GM12878 (cell line): ENCODE data around the gene DISC1.

Source experiments
- EP300 ChIP-seq, 2 experiments: fragments of 150-350 bp in 1 of 2; IDR thresholded peaks; 2 replicates each; pipeline ENCODE4 v1.6.1; 2011 to 2012; ENCODE audit warnings: low read depth in 2 of 2, low read length in 2 of 2, borderline replicate concordance in 1 of 2, improper control_type of control experiment in 1 of 2, inconsistent platforms in 1 of 2; ENCODE audit not compliant: control insufficient read depth in 1 of 2
- MTA2 ChIP-seq: fragments of 450-650 bp; IDR thresholded peaks from 2 replicates; pipeline ENCODE4 v1.6.1; 2016; ENCODE audit warnings: low read depth, mild to moderate bottlenecking, moderate library complexity
- NFIC ChIP-seq: IDR thresholded peaks from 2 replicates; pipeline ENCODE4 v1.6.1; 2012; ENCODE audit warnings: low read depth, mild to moderate bottlenecking, inconsistent platforms, low read length, moderate library complexity
- SP1 ChIP-seq: IDR thresholded peaks from one replicate; pipeline ENCODE4 v1.6.1; 2011; ENCODE audit warnings: low read depth, low read length
- ZNF217 ChIP-seq: fragments of 450-650 bp; IDR thresholded peaks from 2 replicates; pipeline ENCODE4 v1.6.1; 2017; ENCODE audit warnings: antibody characterized with exemption, mild to moderate bottlenecking
- TF ChIP-seq, protein P1 (sequence below), 3 experiments: IDR thresholded peaks in 2 of 3; conservative IDR thresholded peaks in 1 of 3; 2 replicates each; pipeline ENCODE4 v1.5.1; 2011; ENCODE audit warnings: low read depth in 3 of 3, low read length in 3 of 3, mild to moderate bottlenecking in 3 of 3, control low read depth in 2 of 3, moderate library complexity in 2 of 3, inconsistent platforms in 1 of 3, mixed read lengths in 1 of 3; ENCODE audit not compliant: control insufficient read depth in 2 of 3, insufficient read depth in 1 of 3; ENCODE audit errors: extremely low read depth in 1 of 3
- TF ChIP-seq, protein P2 (sequence below): IDR thresholded peaks from 2 replicates; pipeline ENCODE4 v1.6.1; 2012; ENCODE audit warnings: mild to moderate bottlenecking, low read depth, low read length

GRCh38 chr1:231714440-231714839 lies 87.8 kb downstream of the DISC1 start:
- TF ChIP-seq, protein P1, sequence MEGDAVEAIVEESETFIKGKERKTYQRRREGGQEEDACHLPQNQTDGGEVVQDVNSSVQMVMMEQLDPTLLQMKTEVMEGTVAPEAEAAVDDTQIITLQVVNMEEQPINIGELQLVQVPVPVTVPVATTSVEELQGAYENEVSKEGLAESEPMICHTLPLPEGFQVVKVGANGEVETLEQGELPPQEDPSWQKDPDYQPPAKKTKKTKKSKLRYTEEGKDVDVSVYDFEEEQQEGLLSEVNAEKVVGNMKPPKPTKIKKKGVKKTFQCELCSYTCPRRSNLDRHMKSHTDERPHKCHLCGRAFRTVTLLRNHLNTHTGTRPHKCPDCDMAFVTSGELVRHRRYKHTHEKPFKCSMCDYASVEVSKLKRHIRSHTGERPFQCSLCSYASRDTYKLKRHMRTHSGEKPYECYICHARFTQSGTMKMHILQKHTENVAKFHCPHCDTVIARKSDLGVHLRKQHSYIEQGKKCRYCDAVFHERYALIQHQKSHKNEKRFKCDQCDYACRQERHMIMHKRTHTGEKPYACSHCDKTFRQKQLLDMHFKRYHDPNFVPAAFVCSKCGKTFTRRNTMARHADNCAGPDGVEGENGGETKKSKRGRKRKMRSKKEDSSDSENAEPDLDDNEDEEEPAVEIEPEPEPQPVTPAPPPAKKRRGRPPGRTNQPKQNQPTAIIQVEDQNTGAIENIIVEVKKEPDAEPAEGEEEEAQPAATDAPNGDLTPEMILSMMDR (IDR thresholded peaks at IDR 0.05 in 2 of 3, conservative IDR thresholded peaks at IDR 0.05 in 1 of 3; ENCODE audit: control insufficient read depth in 2 of 3, extremely low read depth in 1 of 3, insufficient read depth in 1 of 3, low read depth in 3 of 3, low read length in 3 of 3): no peak
- TF ChIP-seq MTA2 (no peak), NFIC (no peak), SP1 (no peak), EP300 (IDR thresholded peaks at IDR 0.05; ENCODE audit: borderline replicate concordance in 1 of 2, control insufficient read depth in 1 of 2, low read depth in 2 of 2, low read length in 2 of 2) (no peak), ZNF217 (no peak)
- TF ChIP-seq, protein P2, sequence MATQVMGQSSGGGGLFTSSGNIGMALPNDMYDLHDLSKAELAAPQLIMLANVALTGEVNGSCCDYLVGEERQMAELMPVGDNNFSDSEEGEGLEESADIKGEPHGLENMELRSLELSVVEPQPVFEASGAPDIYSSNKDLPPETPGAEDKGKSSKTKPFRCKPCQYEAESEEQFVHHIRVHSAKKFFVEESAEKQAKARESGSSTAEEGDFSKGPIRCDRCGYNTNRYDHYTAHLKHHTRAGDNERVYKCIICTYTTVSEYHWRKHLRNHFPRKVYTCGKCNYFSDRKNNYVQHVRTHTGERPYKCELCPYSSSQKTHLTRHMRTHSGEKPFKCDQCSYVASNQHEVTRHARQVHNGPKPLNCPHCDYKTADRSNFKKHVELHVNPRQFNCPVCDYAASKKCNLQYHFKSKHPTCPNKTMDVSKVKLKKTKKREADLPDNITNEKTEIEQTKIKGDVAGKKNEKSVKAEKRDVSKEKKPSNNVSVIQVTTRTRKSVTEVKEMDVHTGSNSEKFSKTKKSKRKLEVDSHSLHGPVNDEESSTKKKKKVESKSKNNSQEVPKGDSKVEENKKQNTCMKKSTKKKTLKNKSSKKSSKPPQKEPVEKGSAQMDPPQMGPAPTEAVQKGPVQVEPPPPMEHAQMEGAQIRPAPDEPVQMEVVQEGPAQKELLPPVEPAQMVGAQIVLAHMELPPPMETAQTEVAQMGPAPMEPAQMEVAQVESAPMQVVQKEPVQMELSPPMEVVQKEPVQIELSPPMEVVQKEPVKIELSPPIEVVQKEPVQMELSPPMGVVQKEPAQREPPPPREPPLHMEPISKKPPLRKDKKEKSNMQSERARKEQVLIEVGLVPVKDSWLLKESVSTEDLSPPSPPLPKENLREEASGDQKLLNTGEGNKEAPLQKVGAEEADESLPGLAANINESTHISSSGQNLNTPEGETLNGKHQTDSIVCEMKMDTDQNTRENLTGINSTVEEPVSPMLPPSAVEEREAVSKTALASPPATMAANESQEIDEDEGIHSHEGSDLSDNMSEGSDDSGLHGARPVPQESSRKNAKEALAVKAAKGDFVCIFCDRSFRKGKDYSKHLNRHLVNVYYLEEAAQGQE: no peak
